Adipose tissue (tissue), 3 donors: ENCODE results near the gene RHNO1. TPM values are rescaled to one million over a fixed set of nuclear protein-coding genes. Genes with fewer than 3 reads are reported as not detected.
"Not testable (repeated sequence)": the region's sequence is repeated elsewhere in the genome, so short reads cannot be mapped to it uniquely, and the experiment has no call there.

Experiments
- H3K27ac ChIP-seq: one replicate; pipeline ENCODE4 v1.5.1; 2013; ENCODE audit warnings: low read depth, low read length
- WGBS, 3 donors: extraction: QIAGEN DNeasy Blood & Tissue Kit; methylation state at CpG; one replicate each; pipeline ENCODE4 v1.1.7; 2013; 5-methylcytosine and 5-hydroxymethylcytosine counted together
- polyA plus RNA-seq, 3 donors: library from polyadenylated mRNA; stranded (reverse); fragments of 200-250 nt; gene quantifications; one replicate each; pipeline ENCODE4 v1.2.3, GENCODE V29; 2013
- donor health status: healthy with polysubstance abuse.
- donor health status: Bipolar disorder and iron deficiency.
- donor health status: healthy.

The RHNO1 gene
- polyA plus RNA-seq, 3 donors: 4.5 to 9.8 (median 5.3) TPM

- no peak within 1 kb of the TSS for H3K27ac ChIP-seq
- WGBS, 3 donors: 40 to 87% (median 84%) methylated on average over 3 of the region's 3 CpGs
Measured at GRCh38 chr12:2857021-2857431, 20.0 kb upstream of the RHNO1 start, which contains the start of gene TEX52. TSS of gene TEX52 (minus strand) at chr12:2857039. CDS start at chr12:2857026, 13 bp downstream.

GRCh38 chr12:2857576-2857975 is 19.4 kb upstream of the RHNO1 start:
- H3K27ac ChIP-seq: no peak overlapping the region
- WGBS, 3 donors: 86 to 97% (median 96%) methylated on average over 7 of the region's 7 CpGs

DNA sequence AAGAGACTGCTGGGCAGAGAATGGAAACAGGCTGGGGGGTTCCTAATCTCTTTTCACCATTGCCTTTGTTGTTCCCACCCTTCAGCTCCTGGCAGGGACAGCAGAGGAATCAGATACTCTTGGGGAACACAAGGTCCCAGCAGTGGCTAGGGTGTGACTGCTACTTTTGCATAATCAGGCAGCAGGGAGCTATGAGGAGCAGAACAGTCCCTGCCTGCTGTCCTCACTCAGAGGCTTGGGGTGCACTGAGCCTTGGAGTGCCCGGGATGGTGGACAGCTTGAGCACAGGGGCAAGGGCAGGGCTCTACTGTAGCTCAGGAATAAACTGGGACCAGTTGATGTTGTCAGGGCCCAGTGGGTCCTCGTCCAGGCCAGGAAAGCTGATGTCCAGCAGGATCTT is 18.7 kb upstream of the RHNO1 start:
- no peak overlapping the region for H3K27ac ChIP-seq
- WGBS, 3 donors: 82 to 92% (median 90%) methylated on average over 2 of the region's 2 CpGs

DNA sequence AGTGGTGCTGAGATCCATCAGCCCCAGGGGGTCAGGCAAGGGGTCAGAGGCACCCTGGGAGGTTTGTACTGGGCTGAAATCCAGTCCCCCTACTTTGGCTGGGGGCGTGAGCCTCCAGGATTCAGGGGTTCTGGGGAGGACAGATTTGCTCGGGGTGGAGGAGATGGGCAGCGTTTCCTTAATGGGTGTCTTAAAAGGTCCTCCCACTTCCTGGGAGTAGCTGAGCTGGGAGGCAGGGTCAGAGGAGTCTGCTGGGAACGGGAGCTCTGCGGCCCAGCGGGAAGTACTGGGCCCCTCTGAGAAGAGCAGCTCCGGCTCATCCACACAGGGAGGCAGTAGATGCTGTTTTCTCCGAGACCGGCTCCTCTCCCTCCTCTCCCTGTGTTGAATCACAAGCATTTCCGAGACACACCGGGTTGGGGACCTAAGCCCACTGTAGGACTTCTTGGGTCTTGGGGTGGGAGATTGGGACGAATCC is 18.0 kb upstream of the RHNO1 start:
- 75 to 80% (median 77%) methylated on average over 12 of the region's 12 CpGs for WGBS, 3 donors
- no peak overlapping the region for H3K27ac ChIP-seq

DNA sequence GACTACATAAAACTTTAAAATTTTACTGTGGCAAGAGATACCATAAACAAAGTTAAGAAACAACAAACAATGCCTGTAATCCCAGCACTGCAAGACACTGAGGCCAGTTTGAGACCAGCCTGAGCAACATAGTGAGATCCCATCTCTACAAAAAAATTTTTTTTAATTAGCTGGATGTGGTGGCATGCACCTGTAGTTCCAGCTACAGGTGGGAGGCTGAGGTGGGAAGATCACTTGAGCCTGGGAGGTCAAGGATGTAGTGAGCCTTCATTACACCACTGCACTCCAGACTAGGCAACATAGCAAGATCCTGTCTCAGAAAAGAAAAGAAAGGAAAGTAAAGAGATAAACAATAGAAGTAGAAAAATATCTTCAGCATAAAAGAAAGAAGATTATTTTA is 16.9 kb upstream of the RHNO1 start:
- no peak overlapping the region for H3K27ac ChIP-seq

DNA sequence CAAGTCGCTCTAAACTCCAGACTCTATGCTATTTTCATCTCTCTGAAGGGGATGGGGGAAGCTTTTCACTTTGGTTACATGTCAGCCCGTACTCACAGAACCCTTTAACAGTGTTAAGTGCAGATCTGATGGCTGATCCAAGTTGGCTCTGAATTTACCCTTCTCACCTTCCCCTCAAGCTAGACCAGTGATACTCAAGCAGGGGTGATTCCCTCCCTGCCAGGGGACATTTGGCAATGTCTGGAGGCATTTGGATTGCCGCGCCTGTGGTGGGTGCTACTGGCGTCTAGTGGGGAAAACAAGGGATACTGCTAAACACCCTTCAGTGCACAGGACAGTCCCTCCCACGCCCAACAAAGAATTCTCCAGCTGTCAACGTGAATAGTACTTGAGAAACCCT is 14.1 kb upstream of the RHNO1 start:
- WGBS, 3 donors: 93 to 96% (median 93%) methylated on average over 7 of the region's 7 CpGs
- H3K27ac ChIP-seq: no peak overlapping the region

GRCh38 chr12:2863402-2863801 is 13.6 kb upstream of the RHNO1 start:
- WGBS, 3 donors: 92 to 97% (median 95%) methylated on average over 7 of the region's 7 CpGs
- H3K27ac ChIP-seq: not testable (repeated sequence)

GRCh38 chr12:2864198-2864597 is 12.8 kb upstream of the RHNO1 start:
- no peak overlapping the region for H3K27ac ChIP-seq
- 95 to 98% (median 96%) methylated on average over 9 of the region's 9 CpGs for WGBS, 3 donors

GRCh38 chr12:2868986-2869632 is 7.9 kb upstream of the RHNO1 start:
- WGBS, 3 donors: 92 to 97% (median 96%) methylated on average over 9 of the region's 9 CpGs
- not testable (repeated sequence) for H3K27ac ChIP-seq

- WGBS, 3 donors: 3 to 6% (median 5%) methylated on average over 33 to 38 of the region's 38 CpGs
- no peak overlapping the region for H3K27ac ChIP-seq
Measured at GRCh38 chr12:2876431-2877046, 484 bp upstream of the RHNO1 start.

DNA sequence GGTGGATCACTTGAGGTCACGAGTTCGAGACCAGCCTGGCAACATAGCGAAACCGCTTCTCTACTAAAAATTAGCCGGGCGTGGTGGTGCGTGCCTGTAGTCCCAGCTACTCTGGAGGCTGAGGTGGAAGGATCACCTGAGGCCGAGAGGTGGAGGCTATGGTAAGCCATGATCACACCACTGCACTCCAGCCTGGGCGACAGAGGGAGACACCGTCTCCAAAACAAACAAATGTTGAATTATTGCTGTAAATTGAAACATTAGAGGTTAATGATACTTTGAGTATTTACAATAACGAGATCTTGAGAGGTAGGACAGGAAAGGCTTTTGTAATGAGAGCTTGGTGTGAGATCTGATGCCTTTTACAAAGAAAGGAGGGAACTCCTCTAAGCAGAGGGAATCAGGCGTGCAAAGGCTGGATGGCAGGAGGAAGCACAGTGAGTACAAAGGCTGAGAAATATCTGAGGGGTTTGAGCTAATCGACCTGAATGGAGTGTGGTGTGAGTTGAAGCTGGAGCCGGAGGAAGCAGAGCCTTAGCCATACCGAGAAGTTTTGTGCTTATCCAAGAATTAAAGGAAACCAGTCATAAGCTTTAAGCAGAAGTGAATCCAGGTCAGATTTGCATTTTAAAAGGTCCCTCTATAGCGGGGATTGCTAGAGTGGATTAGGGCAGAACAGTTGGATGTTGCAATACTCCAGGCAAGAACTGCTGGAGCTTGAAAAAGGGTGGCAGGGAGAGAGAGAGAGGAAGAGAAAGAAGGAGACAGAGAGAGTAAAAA is 1.1 kb downstream of the RHNO1 start:
- peak overlapping the region; percentile 78 for H3K27ac ChIP-seq
- WGBS, 3 donors: 44 to 47% (median 45%) methylated on average over 16 of the region's 16 CpGs

DNA sequence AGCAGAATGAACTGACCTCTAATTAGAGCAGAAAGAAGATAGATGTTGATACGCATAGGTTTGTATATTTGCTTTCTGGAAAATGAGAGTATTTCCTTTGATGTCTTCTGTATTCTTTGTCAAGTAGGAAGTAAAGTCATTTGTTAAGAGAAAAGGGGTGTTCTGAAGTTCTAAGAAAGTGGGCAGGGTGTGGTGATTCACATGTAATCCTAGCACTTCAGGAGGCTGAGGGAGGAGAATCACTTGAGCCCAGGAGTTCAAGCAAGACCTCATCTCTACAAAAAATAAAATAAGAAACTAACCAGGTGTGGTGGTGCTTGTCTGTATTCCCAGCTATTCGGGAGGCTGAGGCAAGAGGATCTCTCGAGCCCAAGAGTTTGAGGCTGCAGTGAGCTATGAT is 2.8 kb downstream of the RHNO1 start:
- WGBS, 3 donors: 95 to 97% (median 95%) methylated on average over 3 of the region's 3 CpGs

DNA sequence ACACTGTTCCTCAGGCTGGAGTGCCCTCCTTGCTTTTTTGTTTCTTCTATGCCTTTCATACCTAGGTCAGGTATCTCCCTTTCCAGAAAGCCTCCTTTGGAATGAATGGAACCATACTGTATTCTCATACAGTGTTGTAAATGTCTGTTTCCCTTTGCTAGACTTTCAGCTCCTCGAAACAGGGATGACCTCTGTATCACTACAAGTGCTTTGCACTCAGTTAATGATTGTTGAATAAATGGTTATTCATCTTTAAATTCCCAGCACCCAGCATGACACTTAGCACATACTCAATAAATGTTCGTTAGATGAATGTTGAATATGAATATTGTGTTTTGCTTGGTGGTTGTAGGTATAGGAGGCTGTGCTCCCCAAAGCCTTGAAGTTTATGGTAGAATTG is 7.8 kb downstream of the RHNO1 start:
- no peak overlapping the region for H3K27ac ChIP-seq
- WGBS, 3 donors: 60 to 89% (median 87%) methylated on average over 2 of the region's 2 CpGs

More for the DNA sequence above, 2.8 kb downstream of the RHNO1 start:
- H3K27ac ChIP-seq: no peak overlapping the region

DNA sequence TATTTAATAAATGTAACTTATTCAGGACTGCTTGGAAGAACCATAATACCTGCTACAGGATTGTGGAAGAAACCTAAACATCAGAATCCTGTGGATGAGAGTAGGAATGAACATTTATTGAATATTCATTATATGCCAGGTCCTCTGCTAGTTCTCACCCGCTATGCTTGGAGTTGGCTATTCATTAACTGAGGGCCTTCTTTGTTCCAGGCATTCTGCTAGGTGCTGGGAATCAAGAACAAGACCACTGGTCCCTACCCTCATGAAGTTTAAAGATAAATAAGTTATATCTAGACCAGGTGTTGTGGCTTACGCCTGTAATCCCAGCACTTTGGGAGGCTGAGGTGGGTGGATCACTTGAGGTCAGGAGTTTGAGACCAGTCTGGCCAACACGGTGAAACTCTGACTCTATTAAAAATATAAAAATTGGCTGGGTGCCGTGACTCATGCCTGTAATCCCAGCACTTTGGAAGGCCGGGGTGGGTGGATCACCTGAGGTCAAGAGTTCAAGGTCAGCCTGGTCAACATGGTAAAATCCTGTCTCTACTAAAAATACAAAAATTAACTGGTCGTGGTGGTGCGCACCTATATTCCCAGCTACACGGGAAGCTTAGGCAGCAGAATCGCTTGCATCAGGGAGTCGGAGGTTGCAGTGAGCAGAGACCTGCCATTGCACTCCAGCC is 9.9 kb downstream of the RHNO1 start:
- 69 to 94% (median 94%) methylated on average over 10 of the region's 10 CpGs for WGBS, 3 donors
- no peak overlapping the region for H3K27ac ChIP-seq

GRCh38 chr12:2890001-2890387 is 13.0 kb downstream of the RHNO1 start:
- WGBS, 3 donors: 68 to 75% (median 71%) methylated on average over 10 of the region's 10 CpGs
- no peak overlapping the region for H3K27ac ChIP-seq

DNA sequence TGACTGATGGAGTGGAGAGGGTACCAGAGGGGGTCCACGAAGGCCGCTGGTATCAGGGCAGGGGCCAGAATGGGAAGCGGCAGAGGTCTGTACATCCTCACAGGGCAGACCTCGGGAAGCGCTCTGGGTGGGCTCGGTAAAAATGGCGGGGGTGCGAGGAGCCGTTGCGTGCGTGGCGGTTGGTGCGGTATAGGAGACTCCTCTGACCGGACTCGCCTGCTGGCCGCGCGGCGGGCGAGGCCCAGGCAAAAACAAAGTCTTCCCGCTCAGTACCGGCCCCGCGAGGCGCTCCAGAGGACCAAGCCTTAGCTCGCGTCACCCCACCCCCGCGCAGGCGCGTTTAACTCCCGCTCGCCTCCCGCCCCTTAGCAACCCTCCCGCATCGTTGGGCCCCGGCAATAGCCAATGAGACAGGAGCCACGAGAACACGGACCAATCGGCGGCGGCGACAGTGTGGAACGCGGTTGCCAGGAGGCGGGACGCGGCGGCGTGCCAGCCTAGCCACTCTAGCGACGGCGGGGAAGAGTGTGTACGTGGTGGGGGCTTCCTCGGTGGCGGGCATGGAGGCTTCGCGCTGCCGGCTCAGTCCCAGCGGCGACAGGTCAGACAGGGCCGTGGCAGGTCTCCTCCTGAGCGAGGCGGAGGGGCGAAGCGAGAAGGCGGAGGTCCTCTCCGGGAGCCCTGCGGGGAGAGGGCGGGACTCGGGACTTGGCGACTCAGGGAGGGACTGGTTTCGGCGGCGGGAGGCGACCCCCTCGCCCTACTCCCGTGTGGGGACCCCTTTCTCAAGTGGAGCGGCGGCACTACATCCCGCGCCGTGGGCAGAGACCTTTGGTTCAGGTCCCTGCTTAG is 13.6 kb downstream of the RHNO1 start, which contains the start of gene TULP3:
TULP3 (plus strand) TSS at position 504 of the 852 bp plus-strand sequence; CDS start at position 561, 57 bp downstream.
- 0 to 1% (median 1%) methylated on average over 75 to 83 of the region's 83 CpGs for WGBS, 3 donors
- H3K27ac ChIP-seq: peak within 1 kb of the TSS; percentile 80

- peak overlapping the region; percentile 80 for H3K27ac ChIP-seq
- WGBS, 3 donors: 21 to 22% (median 21%) methylated on average over 42 of the region's 42 CpGs
Measured at GRCh38 chr12:2891240-2892053, 14.4 kb downstream of the RHNO1 start.
